NCI-H526 (cell line): Measurements from ENCODE around the gene KREMEN1.

Experiments
- DNase-seq, 2 experiments: peaks; one replicate each; lab custom pipeline; 2025; lab: John Stamatoyannopoulos, UW

KREMEN1 gene

DNA sequence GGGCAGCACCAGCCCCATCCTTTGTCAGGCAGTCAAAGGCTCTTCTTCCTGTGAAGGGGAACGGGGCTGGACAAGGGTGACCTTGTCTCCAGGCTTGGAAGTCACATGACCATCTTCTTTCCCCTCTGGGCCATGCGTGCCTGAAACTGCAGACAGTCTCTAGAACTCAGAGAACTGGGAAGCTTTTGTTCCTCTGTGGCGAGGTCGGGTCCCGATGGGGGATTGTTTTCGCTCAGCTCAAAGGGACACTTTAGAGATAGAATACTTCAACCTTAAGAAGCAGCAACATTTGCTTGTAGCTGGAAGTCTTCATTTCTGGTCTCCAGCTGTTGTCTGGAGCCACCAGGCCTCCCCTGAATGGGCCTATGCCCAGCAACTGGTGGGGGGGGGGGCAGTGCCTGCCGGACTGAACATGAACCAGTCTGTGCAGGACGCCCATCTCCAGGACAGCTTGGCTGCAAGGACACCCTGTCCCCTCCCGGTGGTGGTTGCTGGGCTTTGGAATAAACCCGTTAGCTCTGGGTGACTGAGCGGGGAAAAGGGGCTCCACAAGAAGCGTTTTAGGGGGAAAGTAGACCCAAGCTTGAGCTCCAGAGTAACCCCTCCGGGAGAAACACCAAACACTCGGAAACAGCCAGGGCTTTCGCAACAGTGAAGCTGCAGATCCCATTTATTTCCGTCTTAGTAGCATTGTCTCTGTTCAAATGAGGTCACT is 77.2 kb downstream of the KREMEN1 start:
- no peak for DNase-seq

DNA sequence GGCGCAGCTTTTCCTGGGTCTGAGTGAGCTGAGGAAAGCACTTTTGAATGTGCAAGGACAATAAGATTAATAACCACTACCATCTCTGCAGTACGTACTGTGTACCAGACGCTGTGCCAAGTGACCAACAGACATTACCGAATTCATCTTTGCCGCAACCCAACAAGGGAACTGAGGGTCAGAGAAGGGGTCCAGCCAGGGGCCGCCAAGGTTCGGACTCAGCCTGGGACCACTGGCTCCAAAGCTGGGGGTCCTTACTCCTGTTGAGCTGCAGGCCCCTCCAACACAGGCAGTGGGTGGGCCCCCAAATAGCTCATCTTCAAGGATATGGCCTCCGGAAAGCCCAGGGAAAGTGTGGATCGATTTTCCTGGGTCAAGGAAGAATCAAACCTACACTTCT is 77.9 kb downstream of the KREMEN1 start:
- no peak for DNase-seq

GRCh38 chr22:29151316-29151715 is 78.5 kb downstream of the KREMEN1 start:
- DNase-seq = no peak

DNA sequence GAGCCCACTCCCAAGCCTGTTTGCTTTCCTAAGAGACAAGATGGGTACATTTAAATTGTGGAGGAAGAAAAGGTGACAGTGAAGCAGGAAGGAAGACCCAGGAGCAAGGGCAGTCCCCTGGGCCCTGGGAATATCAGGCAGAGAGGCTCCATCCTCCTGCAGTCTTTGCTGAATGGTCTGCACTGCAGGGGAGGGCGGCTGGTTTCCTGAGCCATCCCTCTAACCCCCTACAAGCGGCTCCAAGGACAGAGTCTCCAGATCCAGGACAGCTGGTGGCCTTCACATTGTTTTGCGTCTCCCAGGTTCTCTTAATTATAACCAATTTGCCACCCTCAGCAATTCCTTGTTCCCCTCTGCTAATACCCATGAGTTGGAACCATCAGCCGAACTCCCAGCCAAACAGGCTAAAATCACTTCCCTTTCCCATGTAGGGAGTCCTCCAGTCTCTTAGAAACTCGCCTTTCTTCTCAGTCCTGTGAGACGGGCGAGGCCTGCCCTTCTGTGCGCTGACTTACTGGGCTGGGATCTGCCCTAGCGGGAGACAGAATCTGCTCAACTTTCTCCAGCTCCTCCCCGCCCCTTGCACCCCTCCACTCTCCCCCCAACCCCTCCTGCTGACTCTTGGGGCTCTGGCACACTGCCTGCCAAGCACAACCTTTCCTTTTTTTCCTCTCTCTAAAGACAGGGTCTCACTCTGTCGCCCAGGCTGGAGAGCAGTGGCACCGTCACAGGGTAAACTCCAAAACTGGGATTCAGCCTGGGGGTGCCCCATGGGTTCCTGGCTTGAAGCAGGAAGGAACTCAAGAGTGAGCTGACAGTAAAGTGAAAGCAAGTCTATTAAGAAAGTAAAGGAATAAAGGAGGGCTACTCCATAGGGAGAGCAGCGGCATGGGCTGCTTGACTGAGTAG is 79.5 kb downstream of the KREMEN1 start:
- no peak for DNase-seq

DNA sequence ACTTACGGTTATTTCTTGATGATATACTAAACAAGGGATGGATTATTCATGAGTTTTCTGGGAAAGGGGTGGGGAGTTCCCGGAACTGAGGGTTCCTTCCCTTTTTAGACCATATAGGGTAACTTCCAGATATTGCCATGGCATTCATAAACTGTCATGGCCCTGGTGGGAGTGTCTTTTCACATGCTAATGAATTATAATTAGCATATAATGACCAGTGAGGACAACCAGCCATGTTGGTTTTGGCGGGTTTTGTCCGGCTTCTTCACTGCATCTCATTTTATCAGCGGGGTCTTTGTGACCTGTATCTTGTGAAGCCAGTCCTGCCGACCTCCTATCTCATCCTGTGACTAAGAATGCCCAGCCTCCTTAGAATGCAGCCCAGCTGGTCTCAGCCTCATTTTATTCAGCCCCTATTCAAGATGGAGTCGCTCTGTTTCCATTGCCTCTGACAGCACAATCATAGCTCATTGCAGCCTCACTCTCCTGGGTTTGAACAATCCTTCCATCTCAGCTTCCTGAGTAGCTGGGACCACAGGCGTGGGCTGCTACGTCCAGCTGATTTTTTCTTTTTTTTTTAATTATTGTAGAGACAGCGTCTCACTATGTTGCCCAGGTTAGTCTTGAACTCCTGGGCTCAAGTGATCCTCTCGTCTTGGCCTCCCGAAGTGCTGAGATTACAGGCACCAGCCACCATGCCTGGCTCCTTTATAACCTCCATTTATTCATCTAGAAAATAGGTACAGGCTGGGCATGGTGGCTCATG is 80.3 kb downstream of the KREMEN1 start:
- DNase-seq = no peak

GRCh38 chr22:29154364-29155048 is 81.7 kb downstream of the KREMEN1 start:
- DNase-seq = peak in 1 of 2 experiments; percentile 59

- no peak for DNase-seq
These were observed 83.1 kb downstream of the KREMEN1 start for GRCh38 chr22:29155966-29156365.

- peak in 1 of 2 experiments; percentile 6 for DNase-seq
These were observed 83.7 kb downstream of the KREMEN1 start for GRCh38 chr22:29156507-29156906.

GRCh38 chr22:29157759-29158535 is 85.1 kb downstream of the KREMEN1 start:
- DNase-seq = peak in 1 of 2 experiments; percentile 8

- DNase-seq = no peak
These were observed 85.7 kb downstream of the KREMEN1 start for GRCh38 chr22:29158546-29158945.

DNA sequence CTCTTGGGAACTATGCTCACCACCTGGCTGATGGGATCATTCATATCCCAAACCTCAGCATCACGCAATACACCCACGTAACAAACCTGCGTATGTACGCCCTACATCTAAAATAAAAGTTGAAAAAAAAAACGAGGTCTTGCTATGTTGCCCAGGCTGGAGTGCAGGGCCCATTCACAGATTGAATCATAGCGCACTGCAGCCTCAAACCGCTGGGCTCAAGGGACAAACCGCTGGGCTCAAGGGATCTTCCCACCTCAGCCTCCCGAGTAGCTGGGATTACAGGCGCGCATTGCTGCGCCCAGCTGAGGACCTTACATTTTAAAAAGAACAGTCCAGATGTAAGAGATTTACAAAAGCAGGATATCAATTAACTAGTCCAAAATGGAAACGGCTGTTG is 91.0 kb downstream of the KREMEN1 start:
- DNase-seq = no peak

DNA sequence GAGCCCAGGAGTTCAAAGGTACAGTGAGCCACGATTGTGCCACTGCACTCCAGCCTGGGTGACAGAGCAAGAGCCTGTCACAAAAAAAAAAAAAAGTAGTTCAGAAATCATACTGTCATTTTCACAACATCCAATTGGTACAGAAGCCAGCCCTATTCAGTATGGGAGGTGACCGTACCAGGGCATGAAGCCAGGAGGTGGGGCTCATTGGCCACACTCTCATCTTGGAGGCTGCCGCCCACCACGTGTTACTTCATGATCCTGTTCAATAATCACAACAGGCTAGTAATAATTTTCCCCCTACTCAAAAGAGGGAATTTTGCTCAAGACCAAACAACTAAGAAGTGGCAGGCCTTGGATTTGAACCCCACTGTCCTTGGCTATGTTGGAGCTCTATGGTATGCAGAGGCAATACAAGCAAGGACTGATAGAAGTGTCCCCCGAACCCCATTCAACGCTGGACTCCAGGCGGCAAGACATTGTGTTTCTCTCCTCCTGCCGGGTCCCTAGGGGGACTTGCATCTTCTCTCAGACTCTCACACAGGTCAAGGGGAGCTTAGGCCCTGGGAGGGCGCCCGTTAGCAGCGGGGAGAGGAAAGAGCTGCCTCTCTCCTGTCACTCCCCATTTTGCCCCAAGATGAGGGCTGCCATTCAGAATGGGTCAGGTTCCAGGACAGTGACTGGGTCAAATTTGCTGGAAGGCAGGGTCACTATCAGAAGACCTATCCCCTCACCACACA is 92.7 kb downstream of the KREMEN1 start:
- no peak for DNase-seq

- DNase-seq = no peak
These were observed 93.3 kb downstream of the KREMEN1 start for GRCh38 chr22:29166180-29166579.

- no peak for DNase-seq
These were observed 94.4 kb downstream of the KREMEN1 start for GRCh38 chr22:29167032-29167911.

DNA sequence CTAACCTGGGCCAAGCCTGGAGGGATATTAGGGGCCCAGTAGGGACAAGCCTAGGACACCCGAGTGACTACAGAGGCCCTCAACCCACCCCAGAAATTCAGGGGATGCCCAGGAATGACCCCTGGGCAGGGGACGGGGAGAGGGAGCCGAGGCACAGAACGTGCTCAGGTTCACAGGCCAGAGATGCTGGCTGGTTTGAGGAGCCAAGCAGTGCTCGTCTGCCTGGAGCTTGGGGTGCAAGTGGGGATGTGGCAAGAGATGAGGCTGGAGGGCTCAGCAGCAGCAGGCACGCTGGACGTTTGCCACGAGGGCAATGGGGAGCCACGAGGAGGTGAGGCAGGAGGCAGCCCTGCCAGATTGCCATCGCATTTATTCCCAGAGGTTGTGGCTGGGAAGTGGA is 98.9 kb downstream of the KREMEN1 start:
- no peak for DNase-seq

DNA sequence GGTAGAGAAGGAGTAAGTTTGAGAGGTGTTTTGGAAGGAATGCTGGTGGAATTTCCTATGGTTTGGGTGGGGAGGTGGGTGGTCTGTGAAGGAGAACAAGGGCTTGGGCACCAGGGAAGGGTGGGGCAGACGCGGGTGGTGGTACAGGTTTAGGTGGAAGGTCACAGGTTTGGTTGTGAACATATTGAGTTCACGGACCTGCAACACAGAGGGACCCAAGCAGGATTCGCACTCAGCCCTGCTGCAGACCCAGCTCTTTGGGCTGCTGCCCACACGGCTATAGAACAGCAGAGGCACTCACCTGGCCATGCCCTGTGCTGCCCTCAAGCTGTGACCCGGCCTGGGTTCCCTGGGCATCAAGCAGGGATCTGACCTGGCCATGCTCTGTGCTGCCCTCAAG is 99.4 kb downstream of the KREMEN1 start:
- no peak for DNase-seq

- no peak for DNase-seq
These were observed 102.5 kb downstream of the KREMEN1 start for GRCh38 chr22:29175312-29175835.

DNA sequence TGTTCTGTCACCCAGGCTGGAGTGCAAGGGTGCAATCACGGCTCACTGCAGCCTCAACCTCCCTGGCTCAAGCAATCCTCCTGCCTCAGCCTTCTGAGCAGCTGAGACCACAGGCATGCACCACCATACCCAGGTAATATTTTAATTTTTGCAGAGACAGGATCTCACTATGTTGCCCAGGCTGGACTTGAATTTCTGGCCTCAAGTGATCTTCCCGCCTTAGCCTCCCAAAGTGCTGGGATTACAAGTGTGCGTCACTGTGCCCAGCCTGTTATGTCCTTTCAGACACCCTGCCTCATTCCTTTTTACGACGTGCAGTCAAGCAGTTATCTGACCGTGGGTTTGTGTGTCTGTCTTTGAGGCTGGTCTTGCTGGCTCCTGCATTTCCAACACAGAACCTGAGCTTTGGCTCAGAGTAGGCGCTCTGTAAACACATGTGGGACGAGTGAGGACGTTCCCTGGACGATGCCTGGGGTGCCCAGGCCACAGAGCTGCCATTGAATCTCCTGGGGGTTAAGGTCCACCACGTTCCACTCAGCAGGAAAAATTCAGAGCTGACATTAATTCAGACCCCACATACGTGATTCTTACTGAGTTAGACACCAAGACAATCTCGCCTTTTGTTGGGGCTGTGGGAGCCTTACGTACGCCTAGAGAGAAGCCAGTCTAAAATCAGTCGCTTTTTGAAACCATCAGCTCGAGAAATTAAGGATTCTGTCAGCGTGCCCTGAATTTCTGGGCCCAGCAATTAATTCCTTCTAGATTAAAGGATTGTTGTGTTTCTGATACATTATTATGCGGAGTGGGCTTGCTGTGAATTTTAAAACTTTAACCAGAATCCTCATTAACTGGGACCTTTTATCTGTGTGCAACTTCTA is 111.4 kb downstream of the KREMEN1 start:
- no peak for DNase-seq
